Activated naive CD8-positive, alpha-beta T cell treated with anti-CD3 and anti-CD28 coated beads for 36 hours (primary cell): ENCODE measurements around the gene GNG3. TPM values are rescaled to one million over a fixed set of nuclear protein-coding genes. Genes with fewer than 3 reads are reported as not detected.

Experiments
- DNase-seq: peaks from one replicate; pipeline ENCODE4 v3.0.0; 2021
- H3K27ac Mint-ChIP-seq: one replicate; pipeline ENCODE4 v1.8.0; 2022; ENCODE audit warnings: mild to moderate bottlenecking, moderate library complexity, mixed read lengths
- H3K27me3 Mint-ChIP-seq: one replicate; pipeline ENCODE4 v1.8.0; 2022; ENCODE audit warnings: mild to moderate bottlenecking, mixed read lengths
- H3K36me3 Mint-ChIP-seq: one replicate; pipeline ENCODE4 v1.8.0; 2021; ENCODE audit warnings: mild to moderate bottlenecking, mixed read lengths
- H3K4me1 Mint-ChIP-seq: one replicate; pipeline ENCODE4 v1.8.0; 2021; ENCODE audit warnings: mixed read lengths
- H3K4me3 Mint-ChIP-seq: one replicate; pipeline ENCODE4 v1.8.0; 2022; ENCODE audit warnings: mild to moderate bottlenecking, moderate library complexity, mixed read lengths
- H3K9me3 Mint-ChIP-seq: one replicate; pipeline ENCODE4 v1.8.0; 2022; ENCODE audit warnings: mixed read lengths
- total RNA-seq, 2 experiments: library from RNA; stranded (reverse); gene quantifications; one replicate each; pipeline ENCODE4 v1.2.3, GENCODE V29; 2021

Gene GNG3
- total RNA-seq, 2 experiments from 2014 or later, result not detected

DNA sequence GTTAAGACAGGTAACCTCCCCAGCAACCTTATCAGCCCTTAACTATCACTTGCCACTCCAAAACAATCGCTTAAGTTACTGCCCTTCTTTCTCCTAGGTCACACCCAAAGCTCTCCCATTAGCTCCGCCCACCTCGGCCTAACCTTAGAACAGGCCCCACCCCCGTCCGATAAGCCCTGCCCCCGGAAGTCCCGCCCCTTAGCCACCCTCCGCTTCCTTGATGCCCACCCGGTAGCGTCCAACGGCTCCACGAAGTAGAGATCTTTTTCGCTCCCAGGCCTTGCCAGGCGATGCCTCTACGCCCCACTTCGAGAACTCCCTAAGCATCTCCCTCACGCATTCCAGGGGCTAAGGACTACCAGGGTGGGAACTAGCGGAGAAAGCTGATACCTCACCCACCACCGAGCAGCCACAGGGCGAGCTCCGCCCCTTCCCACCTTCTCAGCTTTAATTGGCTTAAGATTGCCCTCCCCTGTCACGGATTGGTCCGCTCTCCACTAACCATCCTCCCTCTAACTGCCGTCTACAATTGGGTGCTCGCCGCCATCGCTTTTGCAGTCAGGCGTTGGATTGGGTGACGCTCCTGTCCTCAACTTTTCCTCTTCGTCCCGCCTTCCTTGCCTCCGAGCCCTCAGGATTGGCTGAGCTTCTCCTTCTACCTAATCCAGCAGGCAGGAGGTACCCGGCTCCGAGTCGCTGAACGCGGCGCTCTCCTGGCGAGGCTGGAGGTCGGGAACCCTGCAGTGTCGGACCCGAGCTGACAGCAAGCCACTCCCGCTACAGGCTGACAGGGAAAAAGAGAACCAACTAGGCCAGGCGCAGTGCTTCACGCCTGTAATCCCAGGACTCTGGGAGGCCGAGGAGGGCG is 46.5 kb downstream of the GNG3 start, which contains the start of gene ZBTB3:
Gene ZBTB3 (minus strand): TSS at position 425 of the 868 bp plus-strand sequence. CDS start 496 bp downstream, outside the sequence.
- peaks cover 4% of the 10 kb centered on the region for H3K36me3 Mint-ChIP-seq
- H3K9me3 Mint-ChIP-seq, result no peaks in the 10 kb centered on the region
- H3K27ac Mint-ChIP-seq, result peak within 1 kb of the TSS; percentile 98
- no peaks in the 10 kb centered on the region for H3K27me3 Mint-ChIP-seq
- H3K4me1 Mint-ChIP-seq, result peaks cover 15% of the 10 kb centered on the region
- DNase-seq, result peak; percentile 95
- H3K4me3 Mint-ChIP-seq, result peak within 1 kb of the TSS; percentile 95

DNA sequence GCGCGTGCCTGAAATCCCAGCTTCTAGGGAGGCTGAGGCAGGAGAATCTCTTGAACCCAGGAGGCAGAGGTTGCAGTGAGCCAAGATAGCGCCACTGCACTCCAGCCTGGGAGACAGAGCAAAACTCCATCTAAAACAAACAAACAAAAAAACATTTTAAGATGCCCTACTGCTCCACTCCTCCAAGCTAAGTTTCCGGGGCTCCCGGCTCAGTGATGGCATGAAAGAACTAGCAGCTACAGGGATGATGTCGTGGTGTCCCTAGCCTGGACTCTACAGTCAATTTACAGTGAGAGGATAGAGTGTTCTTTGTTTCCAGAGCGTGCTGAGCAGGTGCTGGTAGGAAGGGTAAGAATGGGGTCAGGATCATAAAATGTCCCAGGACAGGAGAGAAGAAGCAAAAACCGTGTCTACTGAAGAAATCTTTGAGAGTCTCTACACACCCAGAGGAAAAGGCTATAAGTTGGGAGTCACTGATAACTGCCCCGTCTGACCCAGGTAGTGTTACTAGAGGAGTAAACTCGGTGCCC is 47.7 kb downstream of the GNG3 start:
- H3K27me3 Mint-ChIP-seq, result no peaks in the 10 kb centered on the region
- peak overlapping the region; percentile 27 for H3K4me3 Mint-ChIP-seq
- no peak for DNase-seq
- peaks cover 12% of the 10 kb centered on the region for H3K4me1 Mint-ChIP-seq
- H3K9me3 Mint-ChIP-seq, result no peaks in the 10 kb centered on the region
- H3K36me3 Mint-ChIP-seq, result peaks cover 2% of the 10 kb centered on the region
- H3K27ac Mint-ChIP-seq, result no peak overlapping the region

GRCh38 chr11:62757846-62758788 is 50.6 kb downstream of the GNG3 start:
- H3K4me1 Mint-ChIP-seq, result peaks cover 17% of the 10 kb centered on the region
- H3K4me3 Mint-ChIP-seq, result no peak overlapping the region
- H3K27me3 Mint-ChIP-seq, result no peaks in the 10 kb centered on the region
- DNase-seq, result no peak
- H3K36me3 Mint-ChIP-seq, result peaks cover 4% of the 10 kb centered on the region
- H3K27ac Mint-ChIP-seq, result no peak overlapping the region
- H3K9me3 Mint-ChIP-seq, result no peaks in the 10 kb centered on the region

Other genes with a start within 250 kb of the GNG3 start
- gene AHNAK, start 160.9 kb upstream of the GNG3 start, total RNA-seq, result 10 to 100 TPM; 12.3 to 12.5 TPM
- 1,000 to 10,000 TPM; 1,924 to 1,929 TPM for gene EEF1G, start 133.8 kb upstream of the GNG3 start, total RNA-seq
- 10 to 100 TPM; 29.1 to 32.2 TPM for gene TUT1, start 116.2 kb upstream of the GNG3 start, total RNA-seq
- gene MTA2, start 105.8 kb upstream of the GNG3 start, total RNA-seq, result 100 to 1,000 TPM; 196 to 200 TPM
- 100 to 1,000 TPM; 112 to 121 TPM for gene EML3, start 94.9 kb upstream of the GNG3 start, total RNA-seq
- gene ROM1, start 94.4 kb upstream of the GNG3 start, total RNA-seq, result 1 to 10 TPM; 2.0 to 2.8 TPM
- gene B3GAT3, start 85.7 kb upstream of the GNG3 start, total RNA-seq, result 10 to 100 TPM; 63.0 to 68.7 TPM
- 100 to 1,000 TPM; 198 to 211 TPM for gene GANAB, start 61.1 kb upstream of the GNG3 start, total RNA-seq
- gene INTS5, start 54.4 kb upstream of the GNG3 start, total RNA-seq, result 10 to 100 TPM; 41.2 TPM
- gene C11orf98, start 42.5 kb upstream of the GNG3 start, total RNA-seq, result 100 to 1,000 TPM; 147 to 159 TPM
- gene CSKMT, start 42.4 kb upstream of the GNG3 start, total RNA-seq, result 10 to 100 TPM; 28.7 to 39.7 TPM
- 1 to 10 TPM; 5.0 to 5.7 TPM for gene UQCC3, start 36.0 kb upstream of the GNG3 start, total RNA-seq
- 10 to 100 TPM; 22.6 to 26.0 TPM for gene LBHD1, start 35.4 kb upstream of the GNG3 start, total RNA-seq
- gene UBXN1, start 28.6 kb upstream of the GNG3 start, total RNA-seq, result 100 to 1,000 TPM; 123 to 124 TPM
- gene LRRN4CL, start 18.1 kb upstream of the GNG3 start, total RNA-seq, result under 1 TPM; 0.16 to 0.21 TPM
- gene BSCL2, start 252 bp upstream of the GNG3 start, total RNA-seq, result 10 to 100 TPM; 22.7 to 23.7 TPM
- gene HNRNPUL2, start 19.8 kb downstream of the GNG3 start, total RNA-seq, result 10 to 100 TPM; 54.4 to 56.3 TPM
- 10 to 100 TPM; 29.3 to 33.4 TPM for gene TTC9C, start 20.8 kb downstream of the GNG3 start, total RNA-seq
- 1 to 10 TPM; 4.8 to 6.3 TPM for gene ZBTB3, start 46.5 kb downstream of the GNG3 start, total RNA-seq
- gene POLR2G, start 53.9 kb downstream of the GNG3 start, total RNA-seq, result 100 to 1,000 TPM; 125 to 131 TPM
- gene TAF6L, start 63.7 kb downstream of the GNG3 start, total RNA-seq, result 10 to 100 TPM; 22.0 to 22.1 TPM
- 10 to 100 TPM; 30.7 to 34.3 TPM for gene TMEM179B, start 79.7 kb downstream of the GNG3 start, total RNA-seq
- 1 to 10 TPM; 9.4 to 10.0 TPM for gene TMEM223, start 84.3 kb downstream of the GNG3 start, total RNA-seq
- 100 to 1,000 TPM; 107 to 111 TPM for gene NXF1, start 97.8 kb downstream of the GNG3 start, total RNA-seq
- gene STX5, start 124.4 kb downstream of the GNG3 start, total RNA-seq, result 10 to 100 TPM; 19.5 to 20.4 TPM
- gene TEX54, start 125.2 kb downstream of the GNG3 start, total RNA-seq, result not detected
- gene WDR74, start 131.9 kb downstream of the GNG3 start, total RNA-seq, result 100 to 1,000 TPM; 139 to 141 TPM
- gene SLC3A2, start 173.2 kb downstream of the GNG3 start, total RNA-seq, result 100 to 1,000 TPM; 408 to 428 TPM
- not detected for gene CHRM1, start 213.7 kb downstream of the GNG3 start, total RNA-seq